ENCODE data around the gene MYL12A. TPM values are rescaled to one million over a fixed set of nuclear protein-coding genes. Genes with fewer than 3 reads are reported as not detected.

MYL12A gene
- total RNA-seq, 2 experiments from 2014 or later = 944 to 1,045 TPM

Other genes starting within 250 kb of the MYL12A start
- gene LPIN2, start 234.7 kb upstream of the MYL12A start, total RNA-seq = 100 to 1,000 TPM in 1 of 2 experiments, 10 to 100 TPM in 1; 99.6 to 106 TPM
- gene MYOM1, start 27.8 kb upstream of the MYL12A start, total RNA-seq = 1 to 10 TPM in 1 of 2 experiments, under 1 TPM in 1; 0.71 to 2.1 TPM
- 100 to 1,000 TPM; 351 to 395 TPM for gene MYL12B, start 14.3 kb downstream of the MYL12A start, total RNA-seq
- 10 to 100 TPM; 12.5 to 14.7 TPM for gene TGIF1, start 202.4 kb downstream of the MYL12A start, total RNA-seq

Data from activated CD4-positive, alpha-beta T cell treated with anti-CD3 and anti-CD28 coated beads, Interleukin-2, amount 10 ng/mL, durations not matched to agents 7 days and 5 days (primary cell).